Naive thymus-derived CD4-positive, alpha-beta T cell (primary cell): ENCODE measurements around the gene EZR. TPM values are rescaled to one million over a fixed set of nuclear protein-coding genes. Genes with fewer than 3 reads are reported as not detected.
A peak's percentile ranks its signal among the peaks of the same experiment; 100 is the strongest.

ENCODE experiments used
- ATAC-seq: fragments of 150-1000 bp; cut with Tn5 transposase; 2 replicates; pipeline ENCODE4 v1.10.0; 2021; ENCODE audit warnings: mild to moderate bottlenecking, moderate library complexity
- CTCF ChIA-PET: fragments of 350-600 bp; sonication (Branson Sonifier 250); formaldehyde crosslinking; loops from one replicate; lab custom pipeline; 2021; ENCODE audit warnings: antibody characterized with exemption; lab: Charles Lee
- POLR2A ChIA-PET: fragments of 350-600 bp; sonication (Branson Sonifier 250); formaldehyde crosslinking; loops from one replicate; lab custom pipeline; 2021; ENCODE audit warnings: antibody characterized with exemption, inconsistent platforms; lab: Charles Lee
- DNase-seq, 9 donors: peaks; one replicate each; pipeline versions ENCODE4 v3.0.0 to v3.0.0-alpha.2; 2020 to 2022; ENCODE audit warnings: mixed read lengths in 1 of 9
- H3K27ac ChIP-seq: one replicate; pipeline ENCODE4 v1.7.0; 2013; ENCODE audit warnings: mild to moderate bottlenecking, low read depth, low read length, moderate library complexity
- H3K27me3 ChIP-seq, 2 donors: one replicate each; pipeline ENCODE4 v1.7.0; 2013; ENCODE audit warnings: low read length in 2 of 2, mild to moderate bottlenecking in 2 of 2, moderate library complexity in 2 of 2; ENCODE audit not compliant: control insufficient read depth in 2 of 2, insufficient read depth in 2 of 2
- H3K36me3 ChIP-seq, 3 experiments: 1 replicate in 2 of 3; 2 replicates in 1 of 3; pipeline ENCODE4 v1.7.0; 2013; ENCODE audit warnings: low read length in 3 of 3, mild to moderate bottlenecking in 3 of 3, moderate library complexity in 1 of 3; ENCODE audit not compliant: insufficient read depth in 3 of 3, control insufficient read depth in 2 of 3
- H3K4me1 ChIP-seq, 2 donors: one replicate each; pipeline ENCODE4 v1.7.0; 2013; ENCODE audit warnings: low read length in 2 of 2, mild to moderate bottlenecking in 2 of 2, moderate library complexity in 1 of 2; ENCODE audit not compliant: control insufficient read depth in 2 of 2, insufficient read depth in 2 of 2
- H3K4me3 ChIP-seq: 2 replicates; pipeline ENCODE4 v1.7.0; 2013; ENCODE audit warnings: mild to moderate bottlenecking, low read length
- H3K9me3 ChIP-seq, 3 experiments: 1 replicate in 2 of 3; 2 replicates in 1 of 3; pipeline ENCODE4 v1.7.0; 2013; ENCODE audit warnings: low read length in 3 of 3; ENCODE audit not compliant: control insufficient read depth in 2 of 3
- H3K27ac Mint-ChIP-seq, 9 donors: one replicate each; pipeline ENCODE4 v1.8.0; 2020 to 2022; ENCODE audit warnings: mixed read lengths in 9 of 9, mild to moderate bottlenecking in 8 of 9, moderate library complexity in 5 of 9, inconsistent platforms in 2 of 9
- H3K27me3 Mint-ChIP-seq, 5 donors: one replicate each; pipeline ENCODE4 v1.8.0; 2021 to 2022; ENCODE audit warnings: mixed read lengths in 5 of 5, mild to moderate bottlenecking in 1 of 5
- H3K36me3 Mint-ChIP-seq, 5 donors: one replicate each; pipeline ENCODE4 v1.8.0; 2020 to 2022; ENCODE audit warnings: mixed read lengths in 5 of 5, mild to moderate bottlenecking in 3 of 5, inconsistent platforms in 1 of 5
- H3K4me1 Mint-ChIP-seq, 7 donors: one replicate each; pipeline ENCODE4 v1.8.0; 2020 to 2022; ENCODE audit warnings: mixed read lengths in 7 of 7, mild to moderate bottlenecking in 3 of 7, inconsistent platforms in 1 of 7
- H3K4me3 Mint-ChIP-seq, 10 donors: one replicate each; pipeline ENCODE4 v1.8.0; 2020 to 2022; ENCODE audit warnings: mild to moderate bottlenecking in 10 of 10, mixed read lengths in 10 of 10, moderate library complexity in 6 of 10, inconsistent platforms in 2 of 10
- H3K9me3 Mint-ChIP-seq, 11 donors: one replicate each; pipeline ENCODE4 v1.8.0; 2020 to 2022; ENCODE audit warnings: mixed read lengths in 11 of 11, mild to moderate bottlenecking in 4 of 11, inconsistent platforms in 1 of 11, moderate library complexity in 1 of 11
- intact Hi-C, 2 donors: fragments of 100-400 bp; cut with micrococcal nuclease; formaldehyde crosslinking; loops; one replicate each; pipeline ENCODE4 v1.15.1; 2023
- polyA plus RNA-seq, 2 donors: library from polyadenylated mRNA; unstranded; fragments of 300-500 nt; fragmentation: Illumina TruSeq; gene quantifications; one replicate each; pipeline ENCODE4 v1.2.3, GENCODE V29; 2021
- total RNA-seq, 6 experiments: library from RNA in 5 of 6; stranded (reverse) in 5 of 6; gene quantifications; 1 replicate in 5 of 6; 2 replicates in 1 of 6; pipeline ENCODE4 v1.2.3 and lab custom pipeline; 2021 to 2026

Gene EZR
- total and polyA plus RNA-seq, 7 experiments from 2014 or later = 115 to 201 (median 140) TPM

DNA sequence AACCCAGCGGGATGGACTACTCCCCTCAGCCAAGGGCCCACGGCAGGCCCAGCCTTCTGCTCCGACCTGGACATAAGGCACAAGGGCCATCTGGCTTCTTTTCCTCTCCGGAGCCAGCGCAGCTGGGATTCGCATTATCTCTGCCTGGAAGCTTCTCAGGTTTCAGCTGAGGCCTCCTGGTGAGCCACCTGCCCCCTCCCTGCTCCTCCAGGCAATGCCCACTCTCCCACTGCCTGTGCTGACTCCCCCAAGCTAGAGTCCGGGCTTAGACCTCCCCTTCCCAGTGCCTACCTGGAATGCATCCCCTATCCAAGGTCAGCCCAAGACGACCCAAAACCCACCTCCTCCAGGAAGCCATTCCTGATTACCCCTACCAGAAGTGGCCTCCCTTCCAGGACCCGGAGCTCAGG lies 60.7 kb downstream of the EZR start:
- Histone ChIP-seq H3K4me1 (no peaks in the 10 kb centered on the region), H3K36me3 (peaks cover 0 to 76% (median 4%) of the 10 kb centered on the region in 3 experiments), H3K9me3 (no peaks in the 10 kb centered on the region), H3K4me3 (no peak overlapping the region), H3K27ac (no peak overlapping the region), H3K27me3 (no peaks in the 10 kb centered on the region)
- intact Hi-C loops = no loop called here
- Mint-ChIP-seq H3K4me3 (no peak overlapping the region), H3K36me3 (peaks cover 5 to 47% (median 21%) of the 10 kb centered on the region in 5 donors), H3K4me1 (peaks cover 0 to 4% (median 0%) of the 10 kb centered on the region in 7 donors), H3K9me3 (no peaks in the 10 kb centered on the region), H3K27ac (peak overlapping the region in 1 of 9 donors; percentile 48), H3K27me3 (no peaks in the 10 kb centered on the region)
- ChIA-PET POLR2A (no interaction called here), CTCF (no interaction called here)
- ATAC-seq = no peak
- DNase-seq = no peak

DNA sequence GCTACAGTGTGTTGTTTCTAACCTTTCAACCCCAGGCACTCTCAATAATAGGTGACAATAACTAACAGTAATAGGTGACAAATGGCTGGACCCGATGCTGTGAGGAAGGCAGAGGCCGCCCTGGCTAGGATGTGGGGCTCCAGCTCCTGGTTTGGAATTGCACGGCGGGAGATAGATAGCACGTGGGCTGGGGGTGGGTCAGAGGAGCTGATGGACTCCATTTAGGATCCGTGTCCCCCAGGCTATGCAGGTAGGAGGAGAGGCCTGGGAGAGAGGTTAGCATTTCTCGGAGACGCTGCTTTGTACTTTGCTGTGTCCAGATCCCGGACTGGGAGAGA lies 61.4 kb downstream of the EZR start:
- intact Hi-C loops = no loop called here
- Histone ChIP-seq H3K4me3 (no peak overlapping the region), H3K4me1 (no peaks in the 10 kb centered on the region), H3K9me3 (no peaks in the 10 kb centered on the region), H3K36me3 (peaks cover 0 to 73% (median 4%) of the 10 kb centered on the region in 3 experiments), H3K27me3 (no peaks in the 10 kb centered on the region), H3K27ac (no peak overlapping the region)
- Mint-ChIP-seq H3K9me3 (no peaks in the 10 kb centered on the region), H3K27me3 (no peaks in the 10 kb centered on the region), H3K27ac (peak overlapping the region in 3 of 9 donors; percentile 29 to 68 (median 32)), H3K4me3 (peak overlapping the region in 1 of 10 donors; percentile 35), H3K36me3 (peaks cover 5 to 45% (median 17%) of the 10 kb centered on the region in 5 donors), H3K4me1 (peaks cover 0 to 4% (median 0%) of the 10 kb centered on the region in 7 donors)
- CTCF ChIA-PET = no interaction called here
- DNase-seq (no peak), ATAC-seq (no peak)
- POLR2A ChIA-PET = no interaction called here

GRCh38 chr6:158756977-158757752 lies 62.0 kb downstream of the EZR start:
- no peak overlapping the region for H3K27ac ChIP-seq
- no peaks in the 10 kb centered on the region for H3K27me3 ChIP-seq
- Mint-ChIP-seq H3K27ac (peak overlapping the region in 4 of 9 donors; percentile 10 to 68 (median 30)), H3K4me3 (no peak overlapping the region), H3K36me3 (peaks cover 5 to 43% (median 15%) of the 10 kb centered on the region in 5 donors), H3K27me3 (no peaks in the 10 kb centered on the region), H3K9me3 (no peaks in the 10 kb centered on the region), H3K4me1 (peaks cover 0 to 4% (median 0%) of the 10 kb centered on the region in 7 donors)
- H3K9me3 ChIP-seq = no peaks in the 10 kb centered on the region
- no peak for DNase-seq
- ATAC-seq = no peak
- POLR2A ChIA-PET = interaction anchor here (0.7 kb wide), 1 partner anchor 215 kb away, joined by 3 read pairs; no protein-coding TSS in a partner anchor
- CTCF ChIA-PET = no interaction called here
- intact Hi-C loops = no loop called here
- no peak overlapping the region for H3K4me3 ChIP-seq
- H3K4me1 ChIP-seq = no peaks in the 10 kb centered on the region
- peaks cover 0 to 72% (median under 1%) of the 10 kb centered on the region in 3 experiments for H3K36me3 ChIP-seq

DNA sequence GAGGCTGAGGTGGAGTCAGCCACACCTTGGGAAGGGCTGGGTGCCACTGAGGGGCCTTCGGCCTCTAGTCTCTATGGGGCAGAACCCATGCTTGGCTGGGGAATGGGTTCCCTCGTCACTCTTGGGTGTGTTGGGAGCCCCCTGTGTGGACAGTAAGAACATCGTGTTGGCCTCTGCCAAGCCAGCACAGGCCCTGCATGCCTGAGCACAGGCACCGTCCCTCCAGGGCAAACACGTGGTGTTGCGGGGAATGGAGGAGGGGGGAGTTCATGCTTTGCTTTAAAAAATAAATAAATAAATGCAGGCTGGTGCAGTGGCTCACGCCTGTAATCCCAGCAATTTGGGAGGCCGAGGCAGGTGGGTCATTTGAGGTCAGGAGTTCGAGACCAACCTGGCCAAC lies 63.0 kb downstream of the EZR start:
- H3K36me3 ChIP-seq = peaks cover 5 to 74% (median 5%) of the 10 kb centered on the region in 3 experiments
- no peaks in the 10 kb centered on the region for H3K27me3 ChIP-seq
- H3K4me1 ChIP-seq = no peaks in the 10 kb centered on the region
- no peak overlapping the region for H3K4me3 ChIP-seq
- POLR2A ChIA-PET = interaction anchor here (0.7 kb wide), 1 partner anchor 216 kb away, joined by 3 read pairs; no protein-coding TSS in a partner anchor
- no peak for DNase-seq
- Mint-ChIP-seq H3K4me3 (no peak overlapping the region), H3K27ac (peak overlapping the region in 4 of 9 donors; percentile 4 to 51 (median 28)), H3K36me3 (peaks cover 0 to 44% (median 8%) of the 10 kb centered on the region in 5 donors), H3K27me3 (no peaks in the 10 kb centered on the region), H3K4me1 (peaks cover 0 to 4% (median 0%) of the 10 kb centered on the region in 7 donors), H3K9me3 (no peaks in the 10 kb centered on the region)
- no peak overlapping the region for H3K27ac ChIP-seq
- H3K9me3 ChIP-seq = no peaks in the 10 kb centered on the region
- intact Hi-C loops = no loop called here
- CTCF ChIA-PET = no interaction called here
- ATAC-seq = no peak

DNA sequence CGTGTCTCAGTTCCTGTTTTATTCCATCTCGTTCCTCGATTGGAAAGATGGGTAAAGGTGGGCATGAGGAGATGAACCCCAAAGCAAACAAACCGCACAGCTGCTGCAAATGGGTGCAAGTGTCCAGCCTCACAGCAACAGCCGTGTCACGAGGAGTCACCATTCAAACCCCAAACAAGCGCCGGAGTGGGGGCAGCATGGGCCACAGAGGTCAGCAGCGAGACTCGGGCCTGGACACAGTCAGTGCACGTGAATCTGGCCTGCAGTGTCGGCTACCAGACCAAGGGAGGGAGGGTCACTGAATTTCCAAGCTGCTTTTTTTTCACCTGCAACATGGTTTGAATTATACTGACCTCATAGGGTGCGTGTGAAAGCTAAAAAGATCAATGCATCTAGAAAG lies 63.5 kb downstream of the EZR start:
- intact Hi-C loops = no loop called here
- no peaks in the 10 kb centered on the region for H3K27me3 ChIP-seq
- no peak for DNase-seq
- ChIA-PET CTCF (no interaction called here), POLR2A (no interaction called here)
- Mint-ChIP-seq H3K27ac (peak overlapping the region in 3 of 9 donors; percentile 4 to 51 (median 33)), H3K4me3 (no peak overlapping the region), H3K27me3 (no peaks in the 10 kb centered on the region), H3K36me3 (peaks cover 0 to 43% (median 8%) of the 10 kb centered on the region in 5 donors), H3K4me1 (peaks cover 0 to 4% (median 0%) of the 10 kb centered on the region in 7 donors), H3K9me3 (no peaks in the 10 kb centered on the region)
- H3K4me3 ChIP-seq = no peak overlapping the region
- H3K36me3 ChIP-seq = peaks cover 5 to 73% (median 8%) of the 10 kb centered on the region in 3 experiments
- no peak overlapping the region for H3K27ac ChIP-seq
- H3K4me1 ChIP-seq = no peaks in the 10 kb centered on the region
- ATAC-seq = no peak
- no peaks in the 10 kb centered on the region for H3K9me3 ChIP-seq

GRCh38 chr6:158754738-158755137 lies 64.4 kb downstream of the EZR start:
- H3K9me3 ChIP-seq = no peaks in the 10 kb centered on the region
- peak overlapping the region in 4 of 9 donors; percentile 40 to 67 (median 60) for H3K27ac Mint-ChIP-seq
- POLR2A ChIA-PET = no interaction called here

More at GRCh38 chr6:158754738-158755137, 64.4 kb downstream of the EZR start:
- H3K36me3 Mint-ChIP-seq = peaks cover 0 to 48% (median 16%) of the 10 kb centered on the region in 5 donors
- Histone ChIP-seq H3K4me3 (no peak overlapping the region), H3K27ac (no peak overlapping the region), H3K27me3 (no peaks in the 10 kb centered on the region), H3K36me3 (peaks cover 5 to 66% (median 11%) of the 10 kb centered on the region in 3 experiments), H3K4me1 (no peaks in the 10 kb centered on the region)
- intact Hi-C loops = no loop called here
- H3K27me3 Mint-ChIP-seq = no peaks in the 10 kb centered on the region
- H3K4me1 Mint-ChIP-seq = peaks cover 0 to 4% (median 0%) of the 10 kb centered on the region in 7 donors
- H3K9me3 Mint-ChIP-seq = no peaks in the 10 kb centered on the region
- H3K4me3 Mint-ChIP-seq = peak overlapping the region in 1 of 10 donors; percentile 41
- DNase-seq (no peak), ATAC-seq (no peak)
- CTCF ChIA-PET = no interaction called here
